ENCODE results near the gene PPP2R2D. TPM values are rescaled to one million over a fixed set of nuclear protein-coding genes. Genes with fewer than 3 reads are reported as not detected.

Gene PPP2R2D
- polyA plus RNA-seq, 1 of the 3 experiments (the other 2 are of a cell fraction): 25.1 TPM

DNA sequence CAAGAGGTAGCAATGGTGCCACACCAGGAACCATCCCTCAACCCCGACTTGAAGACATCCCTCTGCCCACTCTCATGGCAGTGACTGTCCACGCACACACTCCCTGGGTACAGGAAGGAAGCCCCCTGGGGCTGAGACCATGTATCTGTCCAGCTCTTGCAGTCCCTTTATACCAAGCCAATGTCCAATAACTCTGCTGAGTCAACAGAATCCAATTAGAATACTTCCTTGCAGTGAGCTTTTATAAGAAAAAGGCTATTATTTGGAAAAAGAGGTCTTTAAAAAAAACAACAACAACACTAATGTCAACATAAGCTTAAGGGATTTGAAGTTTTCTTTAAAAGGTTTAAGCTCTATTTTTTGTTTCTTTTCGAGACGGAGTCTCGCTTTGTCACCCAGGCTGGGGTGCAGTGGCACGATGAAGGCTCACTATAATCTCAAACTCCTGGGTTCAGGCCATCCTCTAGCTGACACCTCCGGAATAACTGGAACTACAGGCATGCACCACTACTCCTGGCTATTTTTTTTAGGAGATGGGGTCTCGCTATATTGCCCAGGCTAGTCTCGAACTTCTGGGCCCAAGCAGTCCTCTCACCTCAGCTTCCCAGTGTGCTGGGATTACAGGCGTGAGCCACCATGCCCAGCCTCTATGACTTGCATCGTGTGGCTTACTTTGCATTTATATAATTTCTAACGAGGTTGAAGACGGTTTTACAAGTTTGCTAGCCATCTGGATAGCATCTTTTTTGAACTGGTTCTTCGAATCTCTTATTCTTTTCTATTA lies 73.4 kb downstream of the PPP2R2D start:
- WGBS (ENCODE audit: low lambda C conversion rate): 86% methylated on average over 13 of the region's 14 CpGs
- no peak overlapping the region; a peak in 1 of 4 replicates for H3K27ac ChIP-seq (ENCODE audit: low read depth in 2 of 2, low read length in 1 of 2)
- H3K4me2 ChIP-seq: no peak overlapping the region
- peaks cover 90% of the 10 kb centered on the region for H3K79me2 ChIP-seq (ENCODE audit: insufficient read depth)
- no peak for DNase-seq
- no peak for TF ChIP-seq ELF1 (IDR thresholded peaks at IDR 0.05)
- no peak for TF ChIP-seq EP300 (IDR thresholded peaks at IDR 0.05; ENCODE audit: borderline replicate concordance in 1 of 2, low read depth in 1 of 2, low read length in 1 of 2)
- no peak for TF ChIP-seq NFIC (IDR thresholded peaks at IDR 0.05; ENCODE audit: borderline replicate concordance)
- no peak for TF ChIP-seq RAD21 (IDR thresholded peaks at IDR 0.05; ENCODE audit: low read length)
- no peak for TF ChIP-seq MXI1 (IDR thresholded peaks at IDR 0.05; ENCODE audit: low read depth, low read length)
- no peak for TF ChIP-seq USF2 (IDR thresholded peaks at IDR 0.05; ENCODE audit: borderline replicate concordance, low read depth, low read length)
- no peak for TF ChIP-seq CHD2 (IDR thresholded peaks at IDR 0.05; ENCODE audit: low read length, partially characterized antibody)
- no peak for TF ChIP-seq FOXM1 (IDR thresholded peaks at IDR 0.05; ENCODE audit: low read depth)
- TF ChIP-seq USF1 (IDR thresholded peaks at IDR 0.05; ENCODE audit: borderline replicate concordance, low read depth): no peak
- TF ChIP-seq, protein P1, sequence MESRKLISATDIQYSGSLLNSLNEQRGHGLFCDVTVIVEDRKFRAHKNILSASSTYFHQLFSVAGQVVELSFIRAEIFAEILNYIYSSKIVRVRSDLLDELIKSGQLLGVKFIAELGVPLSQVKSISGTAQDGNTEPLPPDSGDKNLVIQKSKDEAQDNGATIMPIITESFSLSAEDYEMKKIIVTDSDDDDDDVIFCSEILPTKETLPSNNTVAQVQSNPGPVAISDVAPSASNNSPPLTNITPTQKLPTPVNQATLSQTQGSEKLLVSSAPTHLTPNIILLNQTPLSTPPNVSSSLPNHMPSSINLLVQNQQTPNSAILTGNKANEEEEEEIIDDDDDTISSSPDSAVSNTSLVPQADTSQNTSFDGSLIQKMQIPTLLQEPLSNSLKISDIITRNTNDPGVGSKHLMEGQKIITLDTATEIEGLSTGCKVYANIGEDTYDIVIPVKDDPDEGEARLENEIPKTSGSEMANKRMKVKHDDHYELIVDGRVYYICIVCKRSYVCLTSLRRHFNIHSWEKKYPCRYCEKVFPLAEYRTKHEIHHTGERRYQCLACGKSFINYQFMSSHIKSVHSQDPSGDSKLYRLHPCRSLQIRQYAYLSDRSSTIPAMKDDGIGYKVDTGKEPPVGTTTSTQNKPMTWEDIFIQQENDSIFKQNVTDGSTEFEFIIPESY (IDR thresholded peaks at IDR 0.05; ENCODE audit: borderline replicate concordance, low read depth): no peak
- TF ChIP-seq SIN3A (IDR thresholded peaks at IDR 0.05; ENCODE audit: borderline replicate concordance, low read depth, low read length): no peak
- TF ChIP-seq TEAD4 (IDR thresholded peaks at IDR 0.05; ENCODE audit: borderline replicate concordance, insufficient read depth): no peak
- TF ChIP-seq MEF2A (IDR thresholded peaks at IDR 0.05; ENCODE audit: borderline replicate concordance, low read depth): no peak
- no peak for TF ChIP-seq REST (IDR thresholded peaks at IDR 0.05; ENCODE audit: low read depth, low read length)
- no peak for TF ChIP-seq RFX5 (IDR thresholded peaks at IDR 0.05; ENCODE audit: low read length)
- no peak for TF ChIP-seq YY1 (IDR thresholded peaks at IDR 0.05; ENCODE audit: low read depth)
- no peak for TF ChIP-seq SMC3 (IDR thresholded peaks at IDR 0.05; ENCODE audit: low read depth, low read length)
- H4K20me1 ChIP-seq (ENCODE audit: insufficient read depth): peaks cover 72% of the 10 kb centered on the region
- no peaks in the 10 kb centered on the region for H3F3A ChIP-seq (replicated peaks; ENCODE audit: insufficient read depth)
- no peaks in the 10 kb centered on the region for H3K9me3 ChIP-seq
- no peak overlapping the region for H3K9ac ChIP-seq
- H3K4me3 ChIP-seq (ENCODE audit: low read depth in 2 of 2, low read length in 1 of 2): no peak overlapping the region
- peaks cover 5 to 31% of the 10 kb centered on the region in 2 experiments for H3K36me3 ChIP-seq (replicated peaks in 1 of 2; ENCODE audit: control insufficient read depth in 1 of 2, insufficient read depth in 2 of 2, low read length in 1 of 2)
- H3K27me3 ChIP-seq (ENCODE audit: insufficient read depth): no peaks in the 10 kb centered on the region
- ChIA-PET CTCF (interaction anchor here (1.0 to 1.8 kb wide), 4 partner anchors 30 to 168 kb away, joined by 3 to 17 read pairs (median 4); no protein-coding TSS in a partner anchor), POLR2A (interaction anchor here (1.0 to 3.1 kb wide), 2 partner anchors 12 to 74 kb away, joined by 3 to 12 read pairs; partner anchors contain the start of gene PPP2R2D)
- H3K9me2 ChIP-seq: no peaks in the 10 kb centered on the region
- H3K4me1 ChIP-seq (ENCODE audit: control insufficient read depth in 1 of 2, insufficient read depth in 2 of 2, low read depth in 1 of 2, low read length in 1 of 2): peaks cover 8 to 31% of the 10 kb centered on the region in 2 experiments; a peak in 2 of 4 replicates
- H2AFZ ChIP-seq (ENCODE audit: low read depth): no peak overlapping the region

Measured in SK-N-SH (cell line).